Type B pancreatic cell (in vitro differentiated cells): ENCODE results near the gene CCDC159. TPM values are rescaled to one million over a fixed set of nuclear protein-coding genes. Genes with fewer than 3 reads are reported as not detected.

Experiments
- DNase-seq: peaks from one replicate; pipeline ENCODE4 v3.0.0; 2021; ENCODE audit warnings: mixed read lengths; ENCODE audit not compliant: unreplicated experiment; ENCODE audit errors: extremely low spot score
- H3K27ac Mint-ChIP-seq: 2 replicates; pipeline ENCODE4 v1.8.0; 2021; ENCODE audit warnings: mild to moderate bottlenecking, mixed read lengths
- H3K27me3 Mint-ChIP-seq: 2 replicates; pipeline ENCODE4 v1.8.0; 2021; ENCODE audit warnings: mixed read lengths
- H3K36me3 Mint-ChIP-seq: 2 replicates; pipeline ENCODE4 v1.8.0; 2021; ENCODE audit warnings: mixed read lengths
- H3K4me1 Mint-ChIP-seq: one replicate; pipeline ENCODE4 v1.8.0; 2021; ENCODE audit warnings: mixed read lengths; ENCODE audit not compliant: unreplicated experiment
- H3K4me3 Mint-ChIP-seq: 2 replicates; pipeline ENCODE4 v1.8.0; 2021; ENCODE audit warnings: mild to moderate bottlenecking, mixed read lengths
- H3K9me3 Mint-ChIP-seq: 2 replicates; pipeline ENCODE4 v1.8.0; 2021; ENCODE audit warnings: mixed read lengths
- CTCF ChIP-seq: fragments of 200-600 bp; sonication (generic); conservative IDR thresholded peaks from 2 replicates; pipeline ENCODE4 v1.5.0; 2021; ENCODE audit warnings: antibody characterized with exemption, mild to moderate bottlenecking
- total RNA-seq: library from RNA; stranded (reverse); gene quantifications from 2 replicates; pipeline ENCODE4 v1.2.1, GENCODE V29; 2021; ENCODE audit warnings: low replicate concordance

The CCDC159 gene
- total RNA-seq, 1 donor from 2014 or later, result 12.1 TPM

GRCh38 chr19:11382898-11383705 lies 36.8 kb downstream of the CCDC159 start:
- no peak for DNase-seq
- peak; percentile 78 for TF ChIP-seq CTCF
- peaks cover 17% of the 10 kb centered on the region for H3K27me3 Mint-ChIP-seq
- no peaks in the 10 kb centered on the region for H3K9me3 Mint-ChIP-seq
- peaks cover 19% of the 10 kb centered on the region for H3K4me1 Mint-ChIP-seq
- peak overlapping the region; percentile 64 for H3K27ac Mint-ChIP-seq
- peak overlapping the region; percentile 77 for H3K4me3 Mint-ChIP-seq
- H3K36me3 Mint-ChIP-seq, result no peaks in the 10 kb centered on the region

GRCh38 chr19:11383706-11384048 lies 37.4 kb downstream of the CCDC159 start:
- no peak for DNase-seq

GRCh38 chr19:11384778-11385129 lies 38.4 kb downstream of the CCDC159 start:
- H3K4me1 Mint-ChIP-seq, result peaks cover 19% of the 10 kb centered on the region
- no peak for TF ChIP-seq CTCF
- peak overlapping the region; percentile 66 for H3K4me3 Mint-ChIP-seq
- no peak for DNase-seq
- H3K36me3 Mint-ChIP-seq, result no peaks in the 10 kb centered on the region
- peaks cover 17% of the 10 kb centered on the region for H3K27me3 Mint-ChIP-seq
- H3K27ac Mint-ChIP-seq, result no peak overlapping the region
- no peaks in the 10 kb centered on the region for H3K9me3 Mint-ChIP-seq

More at GRCh38 chr19:11383706-11384048, 37.4 kb downstream of the CCDC159 start:
- Mint-ChIP-seq H3K36me3 (no peaks in the 10 kb centered on the region), H3K4me3 (peak overlapping the region; percentile 70), H3K27me3 (peaks cover 17% of the 10 kb centered on the region), H3K27ac (no peak overlapping the region), H3K9me3 (no peaks in the 10 kb centered on the region), H3K4me1 (peaks cover 19% of the 10 kb centered on the region)
- TF ChIP-seq CTCF, result no peak

- Mint-ChIP-seq H3K9me3 (no peaks in the 10 kb centered on the region), H3K36me3 (no peaks in the 10 kb centered on the region), H3K27me3 (peaks cover 8% of the 10 kb centered on the region), H3K27ac (no peak overlapping the region), H3K4me1 (peaks cover 6% of the 10 kb centered on the region), H3K4me3 (no peak overlapping the region)
- no peak for TF ChIP-seq CTCF
- no peak for DNase-seq
Measured at GRCh38 chr19:11387162-11388034, 41.1 kb downstream of the CCDC159 start.

GRCh38 chr19:11390359-11390758 lies 44.0 kb downstream of the CCDC159 start:
- Mint-ChIP-seq H3K36me3 (peaks cover 4% of the 10 kb centered on the region), H3K4me1 (no peaks in the 10 kb centered on the region), H3K9me3 (no peaks in the 10 kb centered on the region), H3K4me3 (no peak overlapping the region), H3K27me3 (peaks cover 4% of the 10 kb centered on the region), H3K27ac (no peak overlapping the region)
- DNase-seq, result no peak
- no peak for TF ChIP-seq CTCF
